ENCODE measurements around the gene TRMT10A. TPM values are rescaled to one million over a fixed set of nuclear protein-coding genes. Genes with fewer than 3 reads are reported as not detected.

Gene TRMT10A
- total RNA-seq, 5 donors from 2014 or later (not counting 1 experiment from before 2014, with no cell fraction given), result 3.4 to 5.3 (median 4.0) TPM

DNA sequence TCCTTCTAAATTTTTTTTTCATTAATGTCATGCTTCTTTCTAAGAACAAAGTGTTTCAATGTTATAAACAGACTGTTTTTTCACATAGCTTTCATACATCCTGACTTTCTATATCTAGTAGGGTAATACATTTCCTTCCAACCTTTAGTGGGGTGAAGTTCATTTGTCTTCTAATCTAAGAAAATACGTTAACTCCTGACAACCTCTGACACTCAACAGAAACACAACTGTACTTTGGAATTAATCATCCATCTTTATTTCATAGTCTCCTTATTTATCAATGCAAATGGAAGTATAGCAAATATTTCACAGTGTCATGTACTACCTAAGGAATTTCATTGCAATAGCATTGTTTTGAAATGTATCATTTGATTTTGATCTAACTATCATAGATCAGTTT is 8.0 kb upstream of the TRMT10A start:
- Mint-ChIP-seq H3K9me3 (no peaks in the 10 kb centered on the region), H3K4me3 (no peak overlapping the region), H3K27me3 (peaks cover 39 to 48% of the 10 kb centered on the region in 2 donors), H3K4me1 (no peaks in the 10 kb centered on the region), H3K27ac (peak overlapping the region in 1 of 2 donors; percentile 1), H3K36me3 (no peaks in the 10 kb centered on the region)
- no peak overlapping the region for H3K27ac ChIP-seq (ENCODE audit: low read length)
- no peaks in the 10 kb centered on the region for H3K36me3 ChIP-seq (ENCODE audit: control insufficient read depth in 2 of 2, extremely low read depth in 1 of 2, insufficient read depth in 1 of 2, low read length in 1 of 2)
- H3K4me1 ChIP-seq (ENCODE audit: control insufficient read depth in 1 of 2, extremely low read depth in 1 of 2, insufficient read depth in 2 of 2, low read length in 2 of 2), result no peaks in the 10 kb centered on the region
- CTCF ChIA-PET, result no interaction called here
- H3K9me3 ChIP-seq, result no peaks in the 10 kb centered on the region
- DNase-seq, result no peak
- no CpG with 5 or more reads among the region's 1 CpG for WGBS (ENCODE audit: insufficient coverage)
- ATAC-seq (replicated peaks in 1 of 4), result no peak
- POLR2A ChIA-PET, result no interaction called here
- peaks cover 0 to 11% of the 10 kb centered on the region in 2 experiments for H3K27me3 ChIP-seq (replicated peaks in 1 of 2; ENCODE audit: control insufficient read depth in 2 of 2, extremely low read depth in 1 of 2, insufficient read depth in 2 of 2, low read length in 1 of 2)
- H3K4me3 ChIP-seq (ENCODE audit: control insufficient read depth in 1 of 2, extremely low read depth in 1 of 2, low read length in 1 of 2), result no peak overlapping the region

DNA sequence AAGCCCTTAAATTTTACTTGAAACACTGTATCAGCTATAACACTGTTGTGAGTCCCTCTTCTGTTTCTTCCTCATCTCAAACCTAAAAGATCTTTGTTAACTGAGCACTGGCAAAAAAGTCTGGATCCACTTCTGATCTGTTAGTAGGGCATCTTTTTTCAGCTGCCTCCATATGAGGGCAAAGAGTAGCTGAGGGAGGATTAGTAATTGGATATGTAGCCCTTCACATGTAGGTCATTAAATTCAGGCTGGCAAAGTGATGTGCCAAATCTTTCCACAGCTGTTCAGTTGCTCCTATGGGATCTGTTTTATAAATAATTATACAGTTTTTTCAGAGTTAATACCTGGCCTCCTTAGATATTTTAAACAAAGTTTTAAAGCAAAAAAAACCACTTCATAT is 1.1 kb upstream of the TRMT10A start:
- H3K36me3 Mint-ChIP-seq, result no peaks in the 10 kb centered on the region
- CTCF ChIA-PET, result interaction anchor here in 1 of 2 donors (3.0 kb wide), 1 partner anchor 243 kb away, joined by 27 read pairs; no protein-coding TSS in a partner anchor
- H3K27ac Mint-ChIP-seq, result peak overlapping the region in 1 of 2 donors; percentile 29
- DNase-seq (no peak), ATAC-seq (replicated peaks in 1 of 4) (no peak)
- Histone ChIP-seq H3K4me3 (ENCODE audit: control insufficient read depth in 1 of 2, extremely low read depth in 1 of 2, low read length in 1 of 2) (no peak overlapping the region), H3K27me3 (replicated peaks in 1 of 2; ENCODE audit: control insufficient read depth in 2 of 2, extremely low read depth in 1 of 2, insufficient read depth in 2 of 2, low read length in 1 of 2) (peaks cover 4 to 5% of the 10 kb centered on the region in 2 experiments), H3K27ac (ENCODE audit: low read length) (no peak overlapping the region), H3K9me3 (no peaks in the 10 kb centered on the region), H3K4me1 (ENCODE audit: control insufficient read depth in 1 of 2, extremely low read depth in 1 of 2, insufficient read depth in 2 of 2, low read length in 2 of 2) (peaks cover 2 to 12% of the 10 kb centered on the region in 2 experiments), H3K36me3 (ENCODE audit: control insufficient read depth in 2 of 2, extremely low read depth in 1 of 2, insufficient read depth in 1 of 2, low read length in 1 of 2) (no peaks in the 10 kb centered on the region)
- no peaks in the 10 kb centered on the region for H3K9me3 Mint-ChIP-seq
- H3K4me3 Mint-ChIP-seq, result peak overlapping the region in 1 of 3 donors; percentile 44
- peaks cover 17 to 26% (median 20%) of the 10 kb centered on the region in 3 donors for H3K4me1 Mint-ChIP-seq
- H3K27me3 Mint-ChIP-seq, result peaks cover 30 to 33% of the 10 kb centered on the region in 2 donors
- POLR2A ChIA-PET, result no interaction called here

DNA sequence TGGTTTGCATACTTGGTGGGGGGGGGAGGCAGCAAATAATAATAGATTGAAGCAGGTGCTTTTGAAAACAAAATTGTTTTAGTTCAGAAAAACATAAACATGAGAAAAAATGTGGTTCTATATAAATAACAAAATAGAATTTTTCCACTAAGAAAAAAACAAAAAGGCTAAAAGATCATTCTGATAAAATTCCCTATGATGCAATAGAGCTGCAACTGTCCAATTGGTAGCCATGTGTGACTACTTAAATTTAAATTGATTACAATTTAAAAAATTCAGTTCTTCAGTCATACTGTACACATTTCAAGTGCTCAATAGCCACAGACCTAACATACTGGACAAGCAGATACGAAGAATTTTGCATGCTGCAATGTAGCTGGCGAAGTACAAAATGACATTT is 11.0 kb downstream of the TRMT10A start:
- Histone ChIP-seq H3K4me1 (ENCODE audit: control insufficient read depth in 1 of 2, extremely low read depth in 1 of 2, insufficient read depth in 2 of 2, low read length in 2 of 2) (no peaks in the 10 kb centered on the region), H3K27ac (ENCODE audit: low read length) (no peak overlapping the region), H3K4me3 (ENCODE audit: control insufficient read depth in 1 of 2, extremely low read depth in 1 of 2, low read length in 1 of 2) (no peak overlapping the region), H3K9me3 (no peaks in the 10 kb centered on the region), H3K36me3 (ENCODE audit: control insufficient read depth in 2 of 2, extremely low read depth in 1 of 2, insufficient read depth in 1 of 2, low read length in 1 of 2) (peaks cover 0 to 6% of the 10 kb centered on the region in 2 donors), H3K27me3 (replicated peaks in 1 of 2; ENCODE audit: control insufficient read depth in 2 of 2, extremely low read depth in 1 of 2, insufficient read depth in 2 of 2, low read length in 1 of 2) (no peaks in the 10 kb centered on the region)
- DNase-seq (no peak), ATAC-seq (replicated peaks in 1 of 4) (no peak)
- Mint-ChIP-seq H3K36me3 (peaks cover 34% of the 10 kb centered on the region), H3K27me3 (no peaks in the 10 kb centered on the region), H3K27ac (no peak overlapping the region), H3K4me1 (no peaks in the 10 kb centered on the region), H3K9me3 (no peaks in the 10 kb centered on the region), H3K4me3 (no peak overlapping the region)
- ChIA-PET POLR2A (interaction anchor here in 1 of 2 donors (0.5 kb wide), 1 partner anchor 1311 kb away, joined by 3 read pairs; no protein-coding TSS in a partner anchor), CTCF (interaction anchor here in 1 of 2 donors (1.0 kb wide), 1 partner anchor 256 kb away, joined by 5 read pairs; no protein-coding TSS in a partner anchor)
- WGBS (ENCODE audit: insufficient coverage), result no CpG with 5 or more reads among the region's 2 CpGs

DNA sequence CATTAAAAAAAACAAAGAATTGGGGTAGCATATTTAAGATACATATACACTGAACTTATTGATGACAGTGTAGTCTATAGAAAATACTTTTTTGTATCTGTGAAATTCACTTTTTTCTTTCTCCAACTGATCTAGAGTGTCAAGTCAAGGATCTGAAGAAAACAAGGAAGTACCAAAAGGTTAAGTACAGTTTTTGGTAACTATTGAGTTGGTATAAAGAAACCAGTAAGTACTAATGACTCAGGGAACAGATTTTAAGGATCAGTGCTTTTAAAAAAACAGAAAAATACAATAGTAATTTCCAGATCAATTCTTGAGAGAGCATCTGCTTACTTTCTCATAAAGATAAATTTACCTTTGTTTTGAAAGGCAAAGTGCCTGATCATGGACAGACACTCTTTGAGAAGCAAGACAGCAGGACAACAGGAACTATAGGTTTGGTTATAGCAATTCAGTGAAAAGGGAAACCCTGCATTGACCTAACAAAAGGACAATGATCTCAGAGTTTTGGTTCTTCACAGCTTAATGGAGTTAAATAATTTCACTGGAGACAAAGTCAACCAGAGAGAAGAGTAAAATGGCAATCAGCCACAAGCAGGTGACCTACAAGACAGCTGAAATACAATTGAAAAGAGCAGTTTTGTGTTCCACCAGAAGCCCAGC is 23.4 kb downstream of the TRMT10A start:
- no peaks in the 10 kb centered on the region for H3K36me3 Mint-ChIP-seq
- peaks cover 4 to 16% (median 4%) of the 10 kb centered on the region in 3 donors for H3K9me3 Mint-ChIP-seq
- no peaks in the 10 kb centered on the region for H3K4me1 Mint-ChIP-seq
- DNase-seq (no peak), ATAC-seq (replicated peaks in 1 of 4) (no peak)
- H3K4me3 Mint-ChIP-seq, result no peak overlapping the region
- CTCF ChIA-PET, result no interaction called here
- H3K27ac Mint-ChIP-seq, result no peak overlapping the region
- H3K9me3 ChIP-seq, result no peaks in the 10 kb centered on the region
- H3K4me3 ChIP-seq (ENCODE audit: control insufficient read depth in 1 of 2, extremely low read depth in 1 of 2, low read length in 1 of 2), result no peak overlapping the region
- no peak overlapping the region for H3K27ac ChIP-seq (ENCODE audit: low read length)
- H3K4me1 ChIP-seq (ENCODE audit: control insufficient read depth in 1 of 2, extremely low read depth in 1 of 2, insufficient read depth in 2 of 2, low read length in 2 of 2), result no peaks in the 10 kb centered on the region
- POLR2A ChIA-PET, result no interaction called here
- peaks cover 2 to 5% of the 10 kb centered on the region in 2 donors for H3K27me3 Mint-ChIP-seq
- no peaks in the 10 kb centered on the region for H3K36me3 ChIP-seq (ENCODE audit: control insufficient read depth in 2 of 2, extremely low read depth in 1 of 2, insufficient read depth in 1 of 2, low read length in 1 of 2)
- H3K27me3 ChIP-seq (replicated peaks in 1 of 2; ENCODE audit: control insufficient read depth in 2 of 2, extremely low read depth in 1 of 2, insufficient read depth in 2 of 2, low read length in 1 of 2), result peaks cover 0 to 6% of the 10 kb centered on the region in 2 experiments

DNA sequence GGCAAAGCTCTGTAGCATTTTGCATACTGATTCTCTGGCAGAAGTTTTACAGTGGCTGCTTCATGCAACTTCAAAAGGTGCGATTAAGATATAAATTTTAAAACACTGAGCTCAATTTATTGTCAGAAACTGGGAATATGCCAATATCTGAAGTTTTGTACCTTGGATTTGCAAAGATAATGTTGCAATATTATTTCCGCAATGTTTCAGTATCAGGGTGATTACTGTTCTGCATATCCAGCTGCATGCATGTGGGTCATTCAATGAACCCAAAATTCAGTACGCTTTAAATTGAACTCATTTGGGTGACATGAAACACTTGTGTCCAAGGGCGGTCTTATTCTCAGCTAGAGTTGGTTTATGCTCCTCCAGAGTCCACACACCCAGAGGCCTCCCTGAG is 26.2 kb downstream of the TRMT10A start:
- H3K9me3 Mint-ChIP-seq, result no peaks in the 10 kb centered on the region
- no peak for DNase-seq
- H3K4me3 Mint-ChIP-seq, result no peak overlapping the region
- Histone ChIP-seq H3K4me3 (ENCODE audit: control insufficient read depth in 1 of 2, extremely low read depth in 1 of 2, low read length in 1 of 2) (no peak overlapping the region), H3K27me3 (replicated peaks in 1 of 2; ENCODE audit: control insufficient read depth in 2 of 2, extremely low read depth in 1 of 2, insufficient read depth in 2 of 2, low read length in 1 of 2) (peaks cover 0 to 6% of the 10 kb centered on the region in 2 experiments), H3K36me3 (ENCODE audit: control insufficient read depth in 2 of 2, extremely low read depth in 1 of 2, insufficient read depth in 1 of 2, low read length in 1 of 2) (no peaks in the 10 kb centered on the region), H3K4me1 (ENCODE audit: control insufficient read depth in 1 of 2, extremely low read depth in 1 of 2, insufficient read depth in 2 of 2, low read length in 2 of 2) (no peaks in the 10 kb centered on the region), H3K27ac (ENCODE audit: low read length) (no peak overlapping the region), H3K9me3 (no peaks in the 10 kb centered on the region)
- no peaks in the 10 kb centered on the region for H3K4me1 Mint-ChIP-seq
- POLR2A ChIA-PET, result no interaction called here
- H3K27me3 Mint-ChIP-seq, result peaks cover 3 to 9% of the 10 kb centered on the region in 2 donors
- H3K36me3 Mint-ChIP-seq, result no peaks in the 10 kb centered on the region
- no peak overlapping the region for H3K27ac Mint-ChIP-seq
- WGBS (ENCODE audit: insufficient coverage), result 100% methylated on average over 2 of the region's 4 CpGs
- CTCF ChIA-PET, result interaction anchor here in 1 of 2 donors (1.4 kb wide), 1 partner anchor 14 kb away, joined by 3 read pairs; no protein-coding TSS in a partner anchor
- no peak for ATAC-seq (replicated peaks in 1 of 4)

DNA sequence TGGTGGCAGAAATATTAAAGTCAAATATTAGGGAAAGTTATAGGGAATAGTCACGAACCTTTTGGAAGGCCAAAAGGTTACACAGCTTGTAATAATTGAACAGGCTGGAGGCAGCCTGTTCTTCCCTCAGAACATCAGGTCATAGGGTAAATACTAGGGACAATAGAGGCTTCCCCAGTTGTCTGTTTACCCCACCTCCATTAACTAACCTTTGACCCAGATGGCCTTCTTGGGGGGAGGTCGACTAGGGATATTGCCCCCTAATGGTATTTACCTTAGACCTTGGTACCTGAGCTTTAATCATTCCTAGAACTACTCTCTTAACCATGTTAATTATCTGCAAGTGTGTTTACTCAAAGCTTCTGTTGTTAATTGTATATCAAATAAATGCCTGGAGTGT is 27.0 kb downstream of the TRMT10A start:
- Histone ChIP-seq H3K27ac (ENCODE audit: low read length) (no peak overlapping the region), H3K9me3 (no peaks in the 10 kb centered on the region), H3K36me3 (ENCODE audit: control insufficient read depth in 2 of 2, extremely low read depth in 1 of 2, insufficient read depth in 1 of 2, low read length in 1 of 2) (no peaks in the 10 kb centered on the region), H3K4me3 (ENCODE audit: control insufficient read depth in 1 of 2, extremely low read depth in 1 of 2, low read length in 1 of 2) (no peak overlapping the region), H3K4me1 (ENCODE audit: control insufficient read depth in 1 of 2, extremely low read depth in 1 of 2, insufficient read depth in 2 of 2, low read length in 2 of 2) (no peaks in the 10 kb centered on the region), H3K27me3 (replicated peaks in 1 of 2; ENCODE audit: control insufficient read depth in 2 of 2, extremely low read depth in 1 of 2, insufficient read depth in 2 of 2, low read length in 1 of 2) (peaks cover 0 to 6% of the 10 kb centered on the region in 2 experiments)
- no peak overlapping the region for H3K27ac Mint-ChIP-seq
- no peaks in the 10 kb centered on the region for H3K9me3 Mint-ChIP-seq
- DNase-seq, result no peak
- H3K4me1 Mint-ChIP-seq, result no peaks in the 10 kb centered on the region
- WGBS (ENCODE audit: insufficient coverage), result no CpG with 5 or more reads among the region's 2 CpGs
- CTCF ChIA-PET, result interaction anchor here (0.6 to 1.4 kb wide), 2 partner anchors 15 to 1376 kb away, joined by 3 read pairs; no protein-coding TSS in a partner anchor
- ATAC-seq (replicated peaks in 1 of 4), result no peak
- H3K36me3 Mint-ChIP-seq, result no peaks in the 10 kb centered on the region
- peaks cover 3 to 13% of the 10 kb centered on the region in 2 donors for H3K27me3 Mint-ChIP-seq
- no peak overlapping the region for H3K4me3 Mint-ChIP-seq
- POLR2A ChIA-PET, result no interaction called here

Measured in T-cell (primary cell).